A673 (cell line): ENCODE data around the gene CLSTN3. TPM values are rescaled to one million over a fixed set of nuclear protein-coding genes. Genes with fewer than 3 reads are reported as not detected.

Experiments
- BruUV-seq: library from RNA; stranded (reverse); fragments of 400-500 nt; replicated peaks from 2 replicates; lab custom pipeline; 2021; lab: Mats Ljungman, UMichigan
- CTCF ChIA-PET: fragments of 300-600 bp; sonication (Branson Sonifier 250); formaldehyde crosslinking; loops from one replicate; lab custom pipeline; 2022; ENCODE audit warnings: antibody characterized with exemption; lab: Charles Lee
- POLR2A ChIA-PET: fragments of 300-600 bp; sonication (Branson Sonifier 250); formaldehyde crosslinking; loops from one replicate; lab custom pipeline; 2022; ENCODE audit warnings: antibody characterized with exemption; ENCODE audit not compliant: low non-redundant PET; lab: Charles Lee
- DNase-seq: peaks from one replicate; pipeline ENCODE4 v3.0.0-alpha.2; 2015; ENCODE audit warnings: low spot score
- H3K27ac ChIP-seq: fragments of 200-600 bp; sonication (generic); 2 replicates; pipeline ENCODE4 v1.5.1; 2016; ENCODE audit warnings: mixed run types, low read depth, mild to moderate bottlenecking, mixed read lengths, antibody characterized with exemption, low read length; ENCODE audit not compliant: poor library complexity, severe bottlenecking
- H3K27me3 ChIP-seq: fragments of 200-600 bp; sonication (generic); replicated peaks from 2 replicates; pipeline ENCODE4 v1.6.1; 2017; ENCODE audit warnings: mixed run types, low read depth, mild to moderate bottlenecking, mixed read lengths, antibody characterized with exemption, low read length; ENCODE audit not compliant: insufficient read depth, poor library complexity
- H3K36me3 ChIP-seq: fragments of 200-600 bp; sonication (generic); 2 replicates; pipeline ENCODE4 v1.6.1; 2016; ENCODE audit warnings: mixed run types, mild to moderate bottlenecking, mixed read lengths, antibody characterized with exemption, low read length; ENCODE audit not compliant: insufficient read depth, poor library complexity, severe bottlenecking
- H3K4me1 ChIP-seq: fragments of 200-600 bp; sonication (generic); 2 replicates; pipeline ENCODE4 v1.6.1; 2017; ENCODE audit warnings: mixed run types, mild to moderate bottlenecking, mixed read lengths, antibody characterized with exemption, low read length; ENCODE audit not compliant: insufficient read depth, poor library complexity, severe bottlenecking
- H3K4me3 ChIP-seq: fragments of 200-600 bp; sonication (generic); 2 replicates; pipeline ENCODE4 v1.5.1; 2016; ENCODE audit warnings: low read depth, mixed run types, mild to moderate bottlenecking, mixed read lengths, low read length; ENCODE audit not compliant: poor library complexity, severe bottlenecking
- H3K9me3 ChIP-seq: fragments of 200-600 bp; sonication (generic); 2 replicates; pipeline ENCODE4 v1.6.1; 2016; ENCODE audit warnings: mixed run types, low read depth, mild to moderate bottlenecking, mixed read lengths, antibody characterized with exemption, low read length; ENCODE audit not compliant: poor library complexity, severe bottlenecking
- CTCF ChIP-seq: fragments of 300-800, 200-600 bp; sonication (generic); conservative IDR thresholded peaks from 2 replicates; pipeline ENCODE4 v1.5.1; 2017; ENCODE audit warnings: low read depth, mild to moderate bottlenecking, antibody characterized with exemption, low read length, moderate library complexity, mixed read lengths
- EZH2 ChIP-seq: fragments of 200-600 bp; sonication (generic); IDR thresholded peaks from 2 replicates; pipeline ENCODE4 v1.6.1; 2017; ENCODE audit warnings: borderline replicate concordance, low read depth, mild to moderate bottlenecking, mixed read lengths, antibody characterized with exemption, low read length; ENCODE audit not compliant: poor library complexity, severe bottlenecking
- intact Hi-C: fragments of 100-400 bp; cut with micrococcal nuclease; formaldehyde crosslinking; loops from one replicate; pipeline ENCODE4 v1.10.0; 2022; ENCODE audit not compliant: unreplicated experiment
- total RNA-seq: library from RNA; stranded (reverse); gene quantifications from 2 replicates; pipeline ENCODE4 v1.2.3, GENCODE V29; 2021

The CLSTN3 gene
- total RNA-seq, 1 experiment from 2014 or later, result 10.7 TPM

- DNase-seq, result no peak
- no TSS peak for BruUV-seq
- Histone ChIP-seq H3K27me3 (no peaks in the 10 kb centered on the region), H3K4me1 (no peaks in the 10 kb centered on the region), H3K27ac (no peak overlapping the region), H3K36me3 (no peaks in the 10 kb centered on the region), H3K4me3 (no peak overlapping the region), H3K9me3 (no peaks in the 10 kb centered on the region)
- TF ChIP-seq EZH2 (no peak), CTCF (no peak)
- intact Hi-C loops, result loop anchor here (5.0 kb wide), 1 partner anchor 242 kb away; the partner anchor contains the start of gene SPSB2
- ChIA-PET CTCF (interaction anchor here (1.2 to 1.9 kb wide), 2 partner anchors 189 to 245 kb away, joined by 5 to 11 read pairs; no protein-coding TSS in a partner anchor), POLR2A (interaction anchor here (1.5 kb wide), 1 partner anchor 170 kb away, joined by 4 read pairs; the partner anchor contains the start of genes C12orf57 and RNU7-1)
Measured at GRCh38 chr12:7114008-7114407, 16.2 kb upstream of the CLSTN3 start.

DNA sequence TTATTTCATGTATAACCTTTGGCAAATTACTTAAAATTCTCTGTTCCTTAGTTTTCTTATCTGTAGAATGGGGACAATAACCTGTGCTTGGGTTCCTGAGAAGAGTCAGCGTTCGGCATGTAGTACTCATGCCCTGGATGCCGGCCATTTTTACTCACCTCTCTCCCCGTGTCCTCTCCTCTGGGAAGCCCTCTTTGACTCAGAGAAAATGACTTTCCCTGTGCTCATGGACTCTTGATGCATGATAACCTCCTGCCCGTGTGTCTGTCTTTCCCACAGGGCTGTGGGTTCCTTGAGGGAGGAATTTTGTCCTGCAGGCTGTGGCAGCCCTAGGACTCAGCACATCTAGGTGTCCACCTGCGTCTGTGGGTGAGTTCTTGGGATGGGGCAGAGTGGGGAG, 15.3 kb upstream of the CLSTN3 start:
- CTCF ChIA-PET, result no interaction called here
- no peak overlapping the region for H3K27ac ChIP-seq
- no peaks in the 10 kb centered on the region for H3K36me3 ChIP-seq
- DNase-seq, result no peak
- no peaks in the 10 kb centered on the region for H3K9me3 ChIP-seq
- POLR2A ChIA-PET, result no interaction called here
- no peak for TF ChIP-seq CTCF
- TF ChIP-seq EZH2, result no peak
- H3K27me3 ChIP-seq, result no peaks in the 10 kb centered on the region
- intact Hi-C loops, result loop anchor here (5.0 kb wide), 1 partner anchor 243 kb away; the partner anchor contains the start of gene SPSB2
- no peaks in the 10 kb centered on the region for H3K4me1 ChIP-seq
- no TSS peak for BruUV-seq
- no peak overlapping the region for H3K4me3 ChIP-seq

- intact Hi-C loops, result no loop called here
- CTCF ChIA-PET, result interaction anchor here (1.3 kb wide), 1 partner anchor 172 kb away, joined by 4 read pairs; no protein-coding TSS in a partner anchor
- POLR2A ChIA-PET, result interaction anchor here (0.5 kb wide), 1 partner anchor 174 kb away, joined by 3 read pairs; no protein-coding TSS in a partner anchor
Measured at GRCh38 chr12:7116196-7116595, 14.0 kb upstream of the CLSTN3 start.

More at GRCh38 chr12:7116196-7116595, 14.0 kb upstream of the CLSTN3 start:
- Histone ChIP-seq H3K9me3 (no peaks in the 10 kb centered on the region), H3K36me3 (no peaks in the 10 kb centered on the region), H3K27ac (no peak overlapping the region), H3K4me1 (no peaks in the 10 kb centered on the region), H3K27me3 (no peaks in the 10 kb centered on the region), H3K4me3 (no peak overlapping the region)
- DNase-seq, result no peak
- TF ChIP-seq EZH2 (no peak), CTCF (no peak)
- no TSS peak for BruUV-seq
